GM18870 (cell line): ENCODE measurements around the gene CACNG4.

Source experiments
- ATAC-seq: cut with Tn5 transposase; IDR thresholded peaks from one replicate; pipeline ENCODE4 v1.9.1; 2021; ENCODE audit warnings: moderate library complexity; ENCODE audit not compliant: unreplicated experiment

CACNG4 gene

GRCh38 chr17:67016039-67016762 is 51.7 kb downstream of the CACNG4 start:
- no peak for ATAC-seq

GRCh38 chr17:67017910-67018309 is 53.4 kb downstream of the CACNG4 start:
- ATAC-seq: no peak

GRCh38 chr17:67018471-67019434 is 54.2 kb downstream of the CACNG4 start:
- no peak for ATAC-seq

- ATAC-seq: no peak
These were observed 55.3 kb downstream of the CACNG4 start for GRCh38 chr17:67019809-67020208.

- no peak for ATAC-seq
These were observed 55.8 kb downstream of the CACNG4 start for GRCh38 chr17:67020293-67020766.

- no peak for ATAC-seq
These were observed 56.7 kb downstream of the CACNG4 start for GRCh38 chr17:67021196-67021595.

- no peak for ATAC-seq
These were observed 57.4 kb downstream of the CACNG4 start for GRCh38 chr17:67021743-67022450.

GRCh38 chr17:67022451-67022810 is 57.9 kb downstream of the CACNG4 start:
- ATAC-seq: no peak

- ATAC-seq: no peak
These were observed 60.2 kb downstream of the CACNG4 start for GRCh38 chr17:67024736-67025135.

- ATAC-seq: no peak
These were observed 60.8 kb downstream of the CACNG4 start for GRCh38 chr17:67025216-67025792.

GRCh38 chr17:67026341-67026740 is 61.8 kb downstream of the CACNG4 start:
- no peak for ATAC-seq

GRCh38 chr17:67027031-67027628 is 62.6 kb downstream of the CACNG4 start:
- no peak for ATAC-seq

- ATAC-seq: no peak
These were observed 66.1 kb downstream of the CACNG4 start for GRCh38 chr17:67030641-67031040.

- no peak for ATAC-seq
These were observed 67.9 kb downstream of the CACNG4 start for GRCh38 chr17:67032382-67032781.

- no peak for ATAC-seq
These were observed 68.5 kb downstream of the CACNG4 start for GRCh38 chr17:67032985-67033384.

GRCh38 chr17:67033613-67034012 is 69.1 kb downstream of the CACNG4 start:
- no peak for ATAC-seq

GRCh38 chr17:67035131-67036083 is 70.9 kb downstream of the CACNG4 start:
- peak; percentile 80 for ATAC-seq

- no peak for ATAC-seq
These were observed 74.4 kb downstream of the CACNG4 start for GRCh38 chr17:67038861-67039365.

GRCh38 chr17:67040652-67041051 is 76.1 kb downstream of the CACNG4 start:
- ATAC-seq: no peak
